Renal pelvis (tissue), 4 donors: Measurements from ENCODE around the gene KDM4B. TPM values are rescaled to one million over a fixed set of nuclear protein-coding genes. Genes with fewer than 3 reads are reported as not detected.
"Not testable (repeated sequence)": the region's sequence is repeated elsewhere in the genome, so short reads cannot be mapped to it uniquely, and the experiment has no call there.

Experiments
- DNase-seq: peaks from one replicate; pipeline ENCODE4 v3.0.0-alpha.2; 2013
- polyA plus RNA-seq, 3 donors: library from polyadenylated mRNA; unstranded; fragments of 120-200 nt; gene quantifications; one replicate each; pipeline ENCODE4 v1.2.1, GENCODE V29; 2013; ENCODE audit not compliant: insufficient read length in 3 of 3

The KDM4B gene
- polyA plus RNA-seq, 3 donors: 26.8 to 31.8 (median 28.7) TPM

GRCh38 chr19:5147074-5147977 lies 178.4 kb downstream of the KDM4B start:
- DNase-seq: no peak

- no peak for DNase-seq
Observed at GRCh38 chr19:5147978-5148793, 179.3 kb downstream of the KDM4B start.

- no peak for DNase-seq
Observed at GRCh38 chr19:5148794-5149190, 179.9 kb downstream of the KDM4B start.

- DNase-seq: no peak
Observed at GRCh38 chr19:5149508-5149907, 180.6 kb downstream of the KDM4B start.

- no peak for DNase-seq
Observed at GRCh38 chr19:5149932-5150901, 181.3 kb downstream of the KDM4B start.

GRCh38 chr19:5150902-5151741 lies 182.2 kb downstream of the KDM4B start:
- DNase-seq: no peak

- no peak for DNase-seq
Observed at GRCh38 chr19:5152013-5152763, 183.3 kb downstream of the KDM4B start.

GRCh38 chr19:5152767-5153532 lies 184.0 kb downstream of the KDM4B start:
- DNase-seq: no peak

- no peak for DNase-seq
Observed at GRCh38 chr19:5153601-5154128, 184.8 kb downstream of the KDM4B start.

GRCh38 chr19:5154129-5154798 lies 185.4 kb downstream of the KDM4B start:
- DNase-seq: no peak

- no peak for DNase-seq
Observed at GRCh38 chr19:5154799-5155426, 186.0 kb downstream of the KDM4B start.

GRCh38 chr19:5155586-5156210 lies 186.8 kb downstream of the KDM4B start:
- DNase-seq: no peak

- no peak for DNase-seq
Observed at GRCh38 chr19:5156231-5156986, 187.5 kb downstream of the KDM4B start.

- DNase-seq: no peak
Observed at GRCh38 chr19:5157186-5157585, 188.3 kb downstream of the KDM4B start.

GRCh38 chr19:5158549-5159134 lies 189.7 kb downstream of the KDM4B start:
- not testable (repeated sequence) for DNase-seq

GRCh38 chr19:5160158-5160795 lies 191.4 kb downstream of the KDM4B start:
- DNase-seq: not testable (repeated sequence)
